CD1c-positive myeloid dendritic cell (primary cell): ENCODE data around the gene PMEL.

ENCODE experiments used
- DNase-seq: peaks from one replicate; pipeline ENCODE4 v3.0.0-alpha.2; 2016; ENCODE audit errors: extremely low spot score

The PMEL gene

DNA sequence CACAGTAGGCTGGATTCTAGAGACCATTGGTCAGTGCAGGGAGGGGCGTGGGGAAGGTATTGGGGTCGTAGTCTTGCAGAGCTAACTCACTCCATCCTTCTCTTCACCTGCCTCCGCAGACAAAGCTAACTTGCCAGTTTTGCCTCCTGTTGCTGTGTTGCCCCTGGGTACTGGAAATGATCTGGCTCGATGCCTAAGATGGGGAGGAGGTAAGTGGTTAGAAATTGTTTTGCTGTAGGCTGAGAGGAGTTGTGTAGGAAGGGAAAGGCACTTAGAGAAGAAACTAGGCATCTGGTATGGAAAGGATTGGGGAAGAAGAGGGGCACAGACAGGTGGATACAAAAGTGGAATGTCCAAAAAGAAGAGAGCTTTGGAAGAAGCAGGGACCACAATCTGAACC, 23.8 kb downstream of the PMEL start:
- no peak for DNase-seq

GRCh38 chr12:55940065-55940732, 25.6 kb downstream of the PMEL start:
- DNase-seq, result peak; percentile 91

GRCh38 chr12:55938826-55939501, 26.9 kb downstream of the PMEL start:
- DNase-seq, result no peak

DNA sequence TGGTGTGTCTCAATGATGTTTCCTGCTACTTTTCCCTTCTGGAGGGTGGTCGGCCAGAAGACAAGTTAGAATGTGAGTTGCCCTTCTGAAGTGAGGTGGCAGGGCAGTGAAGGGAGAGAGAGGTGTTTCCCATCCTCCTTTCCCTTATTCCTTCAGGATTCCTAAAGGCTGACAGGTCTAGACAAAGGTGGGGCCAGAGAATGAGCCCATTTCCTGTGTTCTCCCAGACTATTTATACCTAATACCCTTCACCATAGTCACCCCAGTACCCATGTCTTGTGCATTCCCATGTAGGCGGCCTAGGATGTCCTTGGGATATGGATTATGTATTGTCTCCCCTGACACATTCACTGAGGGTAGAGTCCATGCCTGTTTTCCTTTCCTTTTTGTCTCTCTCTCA, 27.9 kb downstream of the PMEL start:
- no peak for DNase-seq

GRCh38 chr12:55935738-55936151, 30.1 kb downstream of the PMEL start:
- DNase-seq, result no peak

- no peak for DNase-seq
Measured at GRCh38 chr12:55934773-55935172, 31.1 kb downstream of the PMEL start.

DNA sequence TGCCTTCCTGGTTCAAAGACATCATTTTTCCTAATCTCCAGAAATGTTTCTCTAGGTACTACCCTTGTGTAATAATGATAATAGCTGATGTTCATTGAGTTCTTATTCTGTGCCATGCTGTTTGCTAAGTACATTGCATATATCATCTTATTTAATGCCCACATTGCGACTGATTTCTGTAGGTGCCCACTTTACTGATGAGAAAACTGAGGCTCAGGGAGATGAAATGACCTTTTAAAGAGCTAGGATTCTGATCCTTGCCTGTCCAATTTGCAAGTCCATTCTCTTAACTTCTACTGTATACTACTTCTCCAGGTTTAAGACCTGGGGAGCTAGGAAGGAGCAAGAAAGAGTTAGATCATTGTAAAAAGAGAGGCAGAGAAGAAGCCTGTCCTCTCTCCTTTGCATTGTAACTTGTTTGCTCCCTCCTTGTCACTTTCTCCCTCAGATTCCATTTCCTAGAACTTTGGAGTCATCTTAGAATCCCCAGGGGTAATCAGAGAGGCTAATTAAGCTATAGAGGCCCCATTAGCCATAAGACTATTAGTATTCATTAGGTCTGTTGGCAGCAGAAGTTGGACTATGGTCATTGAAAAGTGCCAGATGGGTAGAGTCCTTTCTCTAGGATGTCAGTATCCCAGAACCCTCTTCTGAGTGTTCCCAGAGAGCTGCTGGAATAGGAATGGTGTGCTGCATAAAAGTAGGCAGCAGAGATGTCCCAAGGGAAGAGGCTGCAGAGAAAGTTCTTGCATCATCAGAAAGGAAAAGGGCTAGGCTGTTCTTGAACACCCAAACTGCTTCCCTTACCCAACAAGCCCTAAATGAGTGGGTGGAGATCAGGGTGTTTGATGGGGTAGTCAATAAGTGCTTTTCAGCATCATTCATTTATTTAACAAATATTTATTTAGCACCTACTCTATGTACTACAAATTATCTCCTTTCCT, 31.8 kb downstream of the PMEL start:
- no peak for DNase-seq

DNA sequence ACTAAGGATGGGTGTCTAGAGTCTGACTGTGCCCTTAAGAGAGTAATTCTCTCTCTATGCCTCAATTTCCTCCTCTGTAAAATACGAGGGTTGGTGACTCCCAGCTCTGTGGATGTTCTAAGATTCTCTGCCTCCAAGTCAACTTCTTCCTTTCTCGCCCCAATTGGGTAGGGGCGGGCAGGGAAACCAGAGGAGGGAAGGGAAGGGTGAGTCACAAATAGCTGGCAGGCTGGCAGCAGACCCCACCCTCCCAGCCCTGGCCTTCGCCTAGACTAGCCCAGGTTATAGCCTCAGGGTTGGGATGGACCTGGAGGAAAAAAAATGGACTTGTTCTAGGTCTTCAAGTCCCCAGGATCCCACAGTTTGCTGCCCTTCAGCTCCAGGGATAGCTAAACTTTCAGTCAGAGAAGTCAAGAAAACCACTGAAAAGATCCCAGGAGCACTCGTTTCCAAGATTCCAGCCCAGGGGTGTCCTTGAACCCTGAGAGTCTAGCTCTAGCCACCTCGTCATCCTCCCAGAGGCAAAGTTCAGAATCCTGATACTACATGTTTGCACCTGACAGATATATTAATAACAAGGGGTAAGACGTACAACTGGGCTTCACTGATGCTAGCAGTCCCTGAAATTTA, 32.6 kb downstream of the PMEL start:
- peak; percentile 58 for DNase-seq

DNA sequence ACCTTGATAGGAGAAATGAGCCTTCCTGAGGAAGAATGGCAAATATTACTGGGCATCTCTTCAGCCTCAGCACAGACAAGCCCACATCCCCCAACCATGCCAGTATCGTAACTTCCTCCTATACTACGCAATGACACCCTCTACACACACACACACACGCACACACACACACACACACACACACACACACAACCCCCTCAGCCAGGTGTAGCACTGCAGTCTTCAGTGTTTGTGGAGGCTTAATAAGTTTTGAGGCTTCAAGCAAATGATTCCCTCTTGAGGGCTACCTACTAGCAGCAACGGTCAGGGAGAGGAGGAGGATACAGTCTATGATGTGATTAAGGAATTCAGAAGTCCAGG, 33.3 kb downstream of the PMEL start:
- DNase-seq, result peak; percentile 42

DNA sequence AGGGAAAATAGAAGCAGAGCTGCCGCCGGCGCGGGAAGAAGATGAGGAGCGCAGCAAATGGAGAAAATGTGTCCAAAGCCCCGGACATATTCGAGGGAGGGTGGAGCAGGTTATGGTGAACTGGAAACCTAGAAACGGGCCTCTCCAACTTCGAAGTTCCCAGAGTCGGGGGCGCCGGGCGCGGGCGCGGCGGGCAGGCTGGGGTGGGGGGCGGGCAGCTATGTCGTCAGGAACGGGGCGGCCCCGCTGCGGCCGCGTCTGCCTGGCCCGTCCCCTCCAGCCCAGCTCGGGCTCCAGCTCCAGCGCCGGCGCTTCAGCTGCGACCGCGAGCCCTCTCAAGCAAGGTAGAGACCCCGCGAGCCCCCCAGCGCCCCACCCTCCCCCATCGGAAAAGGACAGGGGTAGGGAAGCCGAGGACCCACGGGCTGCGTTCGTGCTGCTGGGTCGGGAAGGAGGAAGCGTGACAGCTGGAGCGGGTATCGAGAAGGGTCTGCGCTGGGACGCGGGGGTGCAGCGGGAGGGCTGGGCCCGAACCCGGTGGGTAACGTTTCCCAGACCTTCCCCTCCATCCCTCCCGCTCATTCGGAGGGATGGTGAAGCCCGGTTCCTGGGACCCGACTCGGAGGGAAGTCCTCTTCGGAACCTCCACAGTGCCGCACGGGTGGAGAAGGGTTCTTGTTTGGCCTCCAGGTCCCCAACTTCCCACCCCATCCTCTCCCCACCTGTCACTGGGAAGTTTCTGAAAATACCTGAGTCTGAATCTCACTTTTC, 33.9 kb downstream of the PMEL start:
- DNase-seq, result peak; percentile 42

GRCh38 chr12:55931317-55931779, 34.5 kb downstream of the PMEL start:
- no peak for DNase-seq

GRCh38 chr12:55930771-55931316, 35.0 kb downstream of the PMEL start, which contains the start of gene DGKA:
TSS of gene DGKA (plus strand) at chr12:55931162. CDS start at chr12:55936504, 5,342 bp downstream.
- peak; percentile 52 for DNase-seq

DNA sequence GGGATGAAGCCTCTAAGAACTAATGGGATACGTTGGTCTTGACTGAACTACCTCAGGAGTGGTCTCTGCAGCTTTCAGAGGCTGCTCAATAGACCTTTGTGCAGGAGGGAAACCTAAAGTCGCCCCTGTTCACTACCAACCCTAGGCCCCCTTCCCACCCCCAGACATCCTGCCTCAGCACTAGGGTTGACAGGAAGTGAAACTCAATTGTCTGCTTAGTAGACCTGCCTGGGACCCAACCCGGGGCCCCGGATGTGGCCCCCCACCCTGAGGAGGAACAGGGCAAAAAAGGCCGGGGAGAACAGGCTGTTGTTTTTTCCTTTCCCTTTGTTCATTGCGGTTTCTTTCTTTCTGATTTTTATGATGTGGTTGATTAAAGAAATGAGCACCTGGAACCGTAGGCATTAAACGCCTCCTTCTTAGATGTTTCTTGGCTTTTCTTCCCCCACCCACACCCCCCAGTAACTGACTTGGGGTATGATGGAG, 36.5 kb downstream of the PMEL start:
- peak; percentile 71 for DNase-seq

GRCh38 chr12:55927588-55928502, 38.0 kb downstream of the PMEL start, which contains the start of gene PYM1:
TSS of gene PYM1 (minus strand) at chr12:55927894. CDS start at chr12:55927761, 133 bp downstream.
- DNase-seq, result peak; percentile 89

DNA sequence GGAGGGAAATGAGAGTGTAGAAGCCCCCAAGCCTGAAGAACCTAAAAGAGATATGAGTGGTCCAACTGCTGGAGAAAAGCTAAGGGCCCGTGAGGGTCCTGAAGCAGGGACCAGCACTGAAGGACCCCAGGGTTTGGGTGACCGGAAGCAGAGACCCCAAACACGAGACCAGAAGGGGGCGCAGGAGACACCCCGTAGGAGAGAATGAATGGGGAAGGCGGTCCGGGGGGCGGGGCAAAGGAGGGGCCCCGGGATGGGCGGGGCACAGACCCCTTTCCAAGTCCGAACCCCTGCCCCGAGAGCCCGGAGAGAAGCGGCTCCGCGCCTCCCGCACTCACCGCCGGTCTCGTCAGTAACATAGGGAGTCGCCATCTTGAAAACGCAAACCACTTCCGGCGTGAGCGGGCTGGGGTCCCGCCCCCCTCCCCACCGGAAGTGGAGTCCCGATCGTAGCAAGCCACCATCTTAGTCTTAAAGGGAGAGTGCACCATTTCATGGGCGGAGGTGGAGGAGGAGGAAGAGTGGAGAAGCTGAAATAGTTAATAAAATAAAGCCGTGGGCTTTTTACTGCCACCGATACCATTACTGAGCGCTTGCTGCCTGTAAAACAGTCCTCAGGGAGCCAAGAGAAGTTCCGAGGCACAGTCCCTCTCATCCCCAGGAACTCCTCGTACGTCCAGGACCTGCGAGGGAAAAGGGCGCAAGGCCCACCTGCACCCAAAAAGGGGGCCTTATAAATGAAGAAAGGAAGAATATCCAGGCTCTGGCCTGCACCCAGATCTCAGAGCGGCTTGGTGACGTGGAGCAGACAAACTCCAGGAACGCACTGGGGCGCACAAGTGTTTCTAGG, 38.9 kb downstream of the PMEL start:
- DNase-seq, result peak; percentile 93

DNA sequence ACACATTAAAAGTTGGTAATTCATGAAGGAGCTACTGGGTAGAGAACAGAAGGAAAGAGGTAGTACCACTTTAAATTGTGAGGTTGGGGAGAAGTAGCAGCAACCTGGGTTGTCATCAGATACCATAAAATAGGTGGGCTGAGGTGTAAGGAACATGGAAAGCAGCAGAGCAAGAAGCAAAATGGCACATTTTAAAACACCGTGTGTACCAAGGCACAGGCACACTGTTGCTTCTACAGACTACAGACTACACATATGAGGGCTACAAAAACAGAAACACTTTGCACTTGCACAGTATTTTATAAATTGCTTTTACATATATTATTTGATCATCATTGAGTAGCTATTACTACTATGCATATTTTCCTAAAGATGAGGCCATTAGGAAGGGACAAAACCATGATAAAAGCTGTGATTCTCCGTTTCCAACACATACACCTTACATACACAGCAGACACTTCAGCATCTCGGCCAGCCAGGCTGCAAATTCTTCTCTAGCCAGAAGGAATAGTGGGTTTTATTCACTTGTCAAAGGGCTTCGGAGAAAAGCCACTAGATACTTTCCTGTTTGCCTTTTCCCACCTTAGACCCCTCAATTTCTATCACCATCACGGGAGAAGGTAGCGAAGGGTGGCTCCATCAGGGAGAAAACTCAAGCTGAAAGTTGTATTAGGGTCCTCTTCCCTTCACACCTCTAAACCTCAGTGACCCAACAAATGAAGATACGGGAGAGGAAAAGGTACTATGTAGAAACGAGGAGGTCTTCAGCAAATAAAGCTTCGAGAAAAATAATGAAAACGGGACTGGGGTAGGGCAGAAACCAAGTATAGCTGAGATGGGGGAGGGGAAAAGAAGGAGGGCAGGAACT, 39.7 kb downstream of the PMEL start:
- DNase-seq, result no peak

DNA sequence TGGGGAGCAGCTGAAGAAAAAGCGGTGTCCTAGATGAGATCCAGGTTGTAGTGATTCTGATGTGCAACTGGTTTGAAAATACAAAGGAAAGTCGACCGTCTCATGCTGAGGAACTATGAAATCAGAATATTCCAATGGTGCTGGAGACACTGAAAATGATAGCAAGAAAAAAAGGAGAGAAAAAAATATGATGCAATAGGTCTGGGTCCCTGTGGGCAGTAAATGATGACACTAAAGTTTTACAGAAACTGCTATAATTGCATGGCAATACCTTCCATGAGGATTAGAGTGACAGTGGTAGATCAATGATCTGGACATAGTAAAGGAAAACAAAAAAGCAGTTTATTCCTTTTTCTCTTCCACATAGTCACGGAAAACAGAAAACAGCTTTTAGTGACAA, 40.5 kb downstream of the PMEL start:
- no peak for DNase-seq
